Thymus (tissue), 11 donors: ENCODE measurements around the gene GPR158. TPM values are rescaled to one million over a fixed set of nuclear protein-coding genes. Genes with fewer than 3 reads are reported as not detected.

Experiments used
- DNase-seq, 9 donors: peaks; one replicate each; pipeline ENCODE4 v3.0.0-alpha.2; 2013; ENCODE audit warnings: low spot score in 9 of 9, low read depth in 6 of 9, missing footprints in 1 of 9
- H3K27ac ChIP-seq, 2 donors: one replicate each; pipeline ENCODE4 v1.5.1; 2013; ENCODE audit warnings: control low read depth in 1 of 2, low read depth in 1 of 2, low read length in 1 of 2, mild to moderate bottlenecking in 1 of 2, moderate library complexity in 1 of 2
- H3K27me3 ChIP-seq, 2 donors: one replicate each; pipeline ENCODE4 v1.5.1; 2013; ENCODE audit warnings: low read length in 1 of 2; ENCODE audit not compliant: control insufficient read depth in 2 of 2, insufficient read depth in 1 of 2
- H3K36me3 ChIP-seq, 2 donors: one replicate each; pipeline ENCODE4 v1.5.1; 2013; ENCODE audit warnings: low read length in 1 of 2, mild to moderate bottlenecking in 1 of 2, moderate library complexity in 1 of 2; ENCODE audit not compliant: control insufficient read depth in 2 of 2, insufficient read depth in 2 of 2
- H3K4me1 ChIP-seq, 2 donors: one replicate each; pipeline ENCODE4 v1.5.1; 2013; ENCODE audit warnings: low read length in 2 of 2; ENCODE audit not compliant: control insufficient read depth in 2 of 2, insufficient read depth in 2 of 2
- H3K4me3 ChIP-seq, 2 donors: one replicate each; pipeline ENCODE4 v1.5.1; 2013; ENCODE audit warnings: low read length in 2 of 2, control low read depth in 1 of 2, mild to moderate bottlenecking in 1 of 2
- H3K9me3 ChIP-seq, 2 donors: one replicate each; pipeline ENCODE4 v1.5.1; 2013; ENCODE audit warnings: low read length in 1 of 2, mild to moderate bottlenecking in 1 of 2; ENCODE audit not compliant: control insufficient read depth in 2 of 2, insufficient read depth in 1 of 2
- WGBS: extraction: QIAGEN DNeasy Blood & Tissue Kit; methylation state at CpG from one replicate; pipeline ENCODE4 v1.1.7; 2013; 5-methylcytosine and 5-hydroxymethylcytosine counted together
- polyA plus RNA-seq: library from polyadenylated mRNA; stranded (reverse); fragments of 200-250 nt; gene quantifications from one replicate; pipeline ENCODE4 v1.2.3, GENCODE V29; 2013
- total RNA-seq: library from RNA; stranded (reverse); fragments of 120-200 nt; gene quantifications from one replicate; pipeline ENCODE4 v1.2.4, GENCODE V29; 2013
- donor health status: healthy.

Gene GPR158
- total and polyA plus RNA-seq, 2 donors = under 0.01 to 0.02 TPM

DNA sequence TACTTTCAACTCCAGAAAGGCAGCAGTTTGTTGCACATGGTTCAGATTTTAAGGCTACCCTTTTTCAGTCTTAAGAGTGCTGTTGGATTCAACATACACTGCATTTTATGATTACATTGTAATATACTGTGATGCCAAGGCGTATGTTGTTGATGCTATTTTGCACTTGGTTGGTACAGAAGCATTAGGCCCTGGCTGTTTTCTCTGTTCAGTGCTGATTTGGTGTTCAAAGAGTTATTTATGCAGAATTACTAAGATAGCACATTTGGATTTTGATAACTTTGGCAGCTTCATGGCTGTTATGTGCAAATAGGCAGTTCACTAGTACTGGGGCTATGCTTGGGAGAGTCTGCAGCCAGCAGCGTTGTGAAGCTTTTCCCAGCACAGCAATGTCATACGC, 7.8 kb downstream of the GPR158 start:
- Histone ChIP-seq H3K36me3 (no peaks in the 10 kb centered on the region), H3K4me3 (no peak overlapping the region), H3K4me1 (no peaks in the 10 kb centered on the region), H3K27ac (no peak overlapping the region), H3K9me3 (no peaks in the 10 kb centered on the region), H3K27me3 (peaks cover 0 to 2% of the 10 kb centered on the region in 2 donors)
- WGBS = 92% methylated on average over 3 of the region's 3 CpGs
- DNase-seq = no peak

DNA sequence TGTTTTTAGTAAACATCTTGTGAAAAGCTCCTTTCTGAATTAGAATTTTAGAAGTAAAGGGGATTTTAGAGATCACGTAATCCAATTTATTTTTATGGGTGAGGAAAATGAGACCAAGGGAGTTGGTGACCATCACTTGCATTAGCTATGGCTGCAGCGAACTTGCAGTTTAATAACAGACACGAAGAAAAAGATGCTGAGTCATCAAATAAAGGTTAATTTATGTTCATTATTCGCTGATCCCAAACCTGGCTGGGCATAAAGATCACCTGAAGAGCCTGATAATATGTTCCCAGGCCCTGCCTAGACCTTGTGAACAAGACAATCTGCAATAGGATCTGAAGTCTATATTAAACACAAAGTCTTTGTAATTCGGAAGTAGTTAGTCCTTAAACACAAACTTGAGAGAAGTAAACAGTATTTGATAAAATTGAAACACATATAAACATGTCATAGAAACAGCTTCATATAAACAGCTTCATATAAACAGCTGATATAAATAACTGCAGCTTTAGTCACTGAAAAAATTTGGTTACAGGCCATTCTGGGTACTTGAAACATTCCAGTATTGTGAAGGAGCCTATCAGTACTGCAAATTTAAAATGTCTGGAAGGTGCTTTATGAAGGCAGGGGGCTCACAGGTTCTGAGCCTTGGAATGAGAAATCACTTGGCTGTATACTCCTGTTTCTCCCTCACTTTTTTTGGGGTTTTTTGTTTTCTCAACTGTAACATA, 16.5 kb downstream of the GPR158 start:
- no peak overlapping the region for H3K4me3 ChIP-seq
- WGBS = 88% methylated on average over 5 of the region's 5 CpGs
- no peaks in the 10 kb centered on the region for H3K36me3 ChIP-seq
- no peak for DNase-seq
- no peaks in the 10 kb centered on the region for H3K4me1 ChIP-seq
- no peak overlapping the region for H3K27ac ChIP-seq
- no peaks in the 10 kb centered on the region for H3K27me3 ChIP-seq
- no peaks in the 10 kb centered on the region for H3K9me3 ChIP-seq

DNA sequence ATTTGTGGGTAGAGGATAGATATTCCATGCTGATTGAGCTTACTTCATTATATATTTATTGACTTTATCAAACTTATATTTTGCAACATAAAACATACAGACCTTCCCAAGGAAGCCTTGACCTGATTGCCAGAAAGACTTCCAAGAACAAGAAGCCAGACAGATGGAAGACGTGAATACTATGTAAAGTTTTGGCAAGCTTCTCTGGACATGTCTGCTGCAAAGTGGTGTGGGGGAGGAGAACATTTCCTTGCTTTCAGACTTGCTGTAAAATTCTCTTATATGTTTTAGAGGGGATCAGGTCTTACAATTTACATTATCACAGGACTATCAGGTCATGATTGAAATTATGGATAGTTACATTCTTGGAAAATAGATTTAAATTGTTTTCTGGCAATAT, 23.4 kb downstream of the GPR158 start:
- no peak for DNase-seq
- no peak overlapping the region for H3K27ac ChIP-seq
- 82% methylated on average over 1 of the region's 1 CpG for WGBS
- no peak overlapping the region for H3K4me3 ChIP-seq
- H3K4me1 ChIP-seq = no peaks in the 10 kb centered on the region
- H3K27me3 ChIP-seq = no peaks in the 10 kb centered on the region
- H3K9me3 ChIP-seq = no peaks in the 10 kb centered on the region
- H3K36me3 ChIP-seq = no peaks in the 10 kb centered on the region

DNA sequence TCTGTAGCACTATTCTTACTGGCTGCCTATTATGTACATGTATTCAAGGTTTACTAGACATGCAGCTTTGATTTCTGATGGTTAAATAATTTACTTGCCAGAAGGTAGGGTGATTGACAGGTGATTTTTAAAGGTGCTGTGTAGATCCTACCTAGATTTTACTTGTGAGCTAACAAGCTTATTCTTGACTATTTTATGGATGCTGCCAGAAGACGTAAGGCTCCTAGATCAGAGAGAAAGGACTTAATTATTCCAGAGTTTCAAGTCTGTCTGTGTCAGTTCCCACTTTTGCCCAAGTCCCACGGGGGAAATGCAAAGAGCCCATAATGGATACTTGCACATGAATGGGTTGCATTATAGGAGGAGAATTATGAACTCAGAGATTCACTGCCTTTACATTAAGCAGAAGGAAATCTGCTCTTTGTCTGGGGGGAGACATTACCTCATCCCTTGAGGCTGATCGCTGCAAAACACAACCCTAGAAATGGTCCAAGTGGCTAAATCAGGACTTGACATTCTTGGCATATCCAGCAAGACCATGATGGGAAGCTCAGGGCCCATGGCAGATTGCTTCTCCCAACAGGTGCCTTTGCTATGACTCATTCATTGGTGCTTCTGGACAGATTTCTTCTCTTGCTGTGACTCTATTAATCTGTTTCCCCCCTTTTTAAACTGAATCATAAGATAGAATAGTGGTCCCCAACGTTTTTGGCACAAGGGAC, 32.1 kb downstream of the GPR158 start:
- H3K36me3 ChIP-seq = no peaks in the 10 kb centered on the region
- no peaks in the 10 kb centered on the region for H3K27me3 ChIP-seq
- H3K4me3 ChIP-seq = no peak overlapping the region
- WGBS = 74% methylated on average over 4 of the region's 4 CpGs
- H3K27ac ChIP-seq = no peak overlapping the region
- no peaks in the 10 kb centered on the region for H3K9me3 ChIP-seq
- no peaks in the 10 kb centered on the region for H3K4me1 ChIP-seq
- DNase-seq = no peak

- no peaks in the 10 kb centered on the region for H3K9me3 ChIP-seq
- no peak overlapping the region for H3K4me3 ChIP-seq
- WGBS = 92% methylated on average over 2 of the region's 2 CpGs
- no peaks in the 10 kb centered on the region for H3K36me3 ChIP-seq
- no peaks in the 10 kb centered on the region for H3K4me1 ChIP-seq
- H3K27ac ChIP-seq = no peak overlapping the region
- no peaks in the 10 kb centered on the region for H3K27me3 ChIP-seq
- no peak for DNase-seq
Observed at GRCh38 chr10:25209618-25210017, 34.8 kb downstream of the GPR158 start.

GRCh38 chr10:25210265-25210664, 35.5 kb downstream of the GPR158 start:
- DNase-seq = no peak
- no peaks in the 10 kb centered on the region for H3K4me1 ChIP-seq
- no peaks in the 10 kb centered on the region for H3K36me3 ChIP-seq
- no peak overlapping the region for H3K27ac ChIP-seq
- H3K27me3 ChIP-seq = no peaks in the 10 kb centered on the region
- no peak overlapping the region for H3K4me3 ChIP-seq
- WGBS = 85% methylated on average over 2 of the region's 2 CpGs
- no peaks in the 10 kb centered on the region for H3K9me3 ChIP-seq

DNA sequence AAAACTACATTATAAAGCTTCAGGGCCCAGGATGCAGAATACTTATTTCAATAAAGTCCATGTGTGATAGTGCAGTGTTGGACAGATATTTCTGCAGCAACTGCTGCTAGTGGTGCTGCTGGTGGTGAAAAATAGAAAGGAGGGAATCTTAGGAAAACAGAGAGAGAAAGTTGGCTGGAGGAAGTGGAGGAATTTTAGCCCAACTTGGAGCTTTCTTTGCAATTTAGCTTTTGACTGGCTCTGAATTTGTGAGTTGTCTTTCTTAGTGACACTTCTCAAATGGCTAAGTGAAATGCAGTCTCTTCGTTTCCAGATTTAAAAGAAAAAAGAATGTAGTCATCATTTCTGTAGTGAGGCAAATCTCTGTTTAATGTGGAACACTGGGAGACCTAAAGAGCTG, 45.4 kb downstream of the GPR158 start:
- Histone ChIP-seq H3K36me3 (no peaks in the 10 kb centered on the region), H3K27ac (no peak overlapping the region), H3K27me3 (no peaks in the 10 kb centered on the region), H3K4me1 (no peaks in the 10 kb centered on the region), H3K4me3 (no peak overlapping the region), H3K9me3 (no peaks in the 10 kb centered on the region)
- WGBS = 74% methylated on average over 1 of the region's 1 CpG
- no peak for DNase-seq

DNA sequence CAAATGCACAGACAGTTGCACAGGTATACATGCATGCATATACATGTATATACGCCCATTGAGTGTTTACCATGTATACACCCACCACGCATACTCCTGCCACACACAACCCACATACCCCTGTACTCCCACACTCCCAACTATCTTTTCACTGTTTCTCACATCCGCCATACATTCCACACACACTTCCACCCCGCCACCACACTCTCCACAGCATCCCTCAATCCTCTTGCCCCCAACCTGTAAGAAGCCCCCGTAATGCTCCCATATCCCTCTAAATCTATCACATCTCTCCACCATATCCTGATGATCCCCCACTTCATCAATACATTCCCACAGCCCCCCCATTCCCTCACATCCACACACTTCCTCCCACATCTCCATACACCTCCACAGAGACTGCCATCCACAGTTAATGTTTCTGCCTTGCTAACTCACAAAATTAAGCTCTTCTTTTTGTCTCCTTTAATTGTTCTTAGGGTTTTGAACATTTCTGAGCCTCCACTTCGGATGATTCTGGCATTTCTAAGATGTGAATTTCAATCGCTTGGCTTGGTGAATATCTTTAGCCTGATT, 47.4 kb downstream of the GPR158 start:
- no peak for DNase-seq
- Histone ChIP-seq H3K9me3 (no peaks in the 10 kb centered on the region), H3K27me3 (no peaks in the 10 kb centered on the region), H3K4me3 (no peak overlapping the region), H3K27ac (no peak overlapping the region), H3K36me3 (no peaks in the 10 kb centered on the region), H3K4me1 (no peaks in the 10 kb centered on the region)
- WGBS = 96% methylated on average over 7 of the region's 7 CpGs
